Transverse colon (tissue), 4 donors: Measurements from ENCODE around the gene CARF. TPM values are rescaled to one million over a fixed set of nuclear protein-coding genes. Genes with fewer than 3 reads are reported as not detected.

Source experiments
- DNase-seq: peaks from one replicate; pipeline ENCODE4 v3.0.0-alpha.2; 2019
- H3K27ac ChIP-seq, 4 donors: fragments of 200-600 bp; sonication (generic); 2 replicates each; pipeline ENCODE4 v1.5.1; 2016 to 2018; ENCODE audit warnings: inconsistent platforms in 4 of 4
- H3K27me3 ChIP-seq: fragments of 200-600 bp; sonication (generic); 2 replicates; pipeline ENCODE4 v1.5.1; 2017; ENCODE audit warnings: inconsistent platforms
- H3K36me3 ChIP-seq, 4 donors: fragments of 200-600 bp; sonication (generic); 2 replicates each; pipeline ENCODE4 v1.5.1; 2017 to 2019; ENCODE audit warnings: inconsistent platforms in 4 of 4
- H3K4me1 ChIP-seq, 4 donors: fragments of 200-600 bp; sonication (generic); 2 replicates each; pipeline ENCODE4 v1.5.1; 2017 to 2020; ENCODE audit warnings: inconsistent platforms in 4 of 4
- H3K4me3 ChIP-seq, 4 donors: fragments of 200-600 bp; sonication (generic); 1 replicate in 1 of 4; 2 replicates in 3 of 4; pipeline versions ENCODE4 v1.5.1 to v1.6.1; 2017 to 2019; ENCODE audit warnings: inconsistent platforms in 4 of 4
- H3K9me3 ChIP-seq, 2 donors: fragments of 200-600 bp; sonication (generic); 2 replicates each; pipeline ENCODE4 v1.5.1; 2017 to 2019; ENCODE audit warnings: inconsistent platforms in 2 of 2
- EP300 ChIP-seq: sonication (generic); formaldehyde crosslinking; IDR thresholded peaks from one replicate; pipeline ENCODE4 v1.6.1; 2017; ENCODE audit warnings: antibody characterized with exemption, low read depth
- POLR2A ChIP-seq: fragments of 450-650 bp; IDR thresholded peaks from one replicate; pipeline ENCODE4 v1.6.1; 2016; ENCODE audit warnings: antibody characterized with exemption, mild to moderate bottlenecking, moderate library complexity
- POLR2AphosphoS5 ChIP-seq, 3 donors: sonication (generic); formaldehyde crosslinking; IDR thresholded peaks; one replicate each; pipeline ENCODE4 v1.6.1; 2016; ENCODE audit warnings: antibody characterized with exemption in 3 of 3
- WGBS, 2 donors: methylation state at CpG; one replicate each; pipeline ENCODE4 v1.1.5; 2018; ENCODE audit warnings: low coverage in 1 of 2; 5-methylcytosine and 5-hydroxymethylcytosine counted together
- in situ Hi-C, 4 donors: fragments of 200-750 bp; cut with MboI; loops; one replicate each; pipeline versions ENCODE4 v1.15.0 to v1.15.1; 2017; ENCODE audit warnings: low sequenced_read_pairs in 3 of 4, low pct_ligation_motif_present in 1 of 4, low pct_unique_long_range_greater_than_20kb in 1 of 4
- intact Hi-C: fragments of 100-400 bp; cut with DNase I; formaldehyde crosslinking; loops from one replicate; pipeline ENCODE4 v1.15.1; 2023; ENCODE audit warnings: low total_unique reads
- total RNA-seq, 4 donors: library from RNA; depleted of rRNA; stranded (reverse); fragments of >200 nt; gene quantifications; one replicate each; pipeline ENCODE4 v1.1.0, GENCODE V29; 2016
- TF ChIP-seq, protein P1 (sequence below), 5 experiments: fragments of 200-600 bp in 3 of 5; fragments of 450-650 bp in 2 of 5; sonication (generic) in 3 of 5; IDR thresholded peaks; 1 replicate in 2 of 5; 2 replicates in 3 of 5; pipeline ENCODE4 v1.5.1; 2016 to 2017; ENCODE audit warnings: antibody characterized with exemption in 5 of 5, inconsistent platforms in 3 of 5, mild to moderate bottlenecking in 2 of 5, moderate library complexity in 1 of 5

CARF gene
- 10 to 100 TPM; 11.0 to 98.4 (median 54.8) TPM for total RNA-seq

DNA sequence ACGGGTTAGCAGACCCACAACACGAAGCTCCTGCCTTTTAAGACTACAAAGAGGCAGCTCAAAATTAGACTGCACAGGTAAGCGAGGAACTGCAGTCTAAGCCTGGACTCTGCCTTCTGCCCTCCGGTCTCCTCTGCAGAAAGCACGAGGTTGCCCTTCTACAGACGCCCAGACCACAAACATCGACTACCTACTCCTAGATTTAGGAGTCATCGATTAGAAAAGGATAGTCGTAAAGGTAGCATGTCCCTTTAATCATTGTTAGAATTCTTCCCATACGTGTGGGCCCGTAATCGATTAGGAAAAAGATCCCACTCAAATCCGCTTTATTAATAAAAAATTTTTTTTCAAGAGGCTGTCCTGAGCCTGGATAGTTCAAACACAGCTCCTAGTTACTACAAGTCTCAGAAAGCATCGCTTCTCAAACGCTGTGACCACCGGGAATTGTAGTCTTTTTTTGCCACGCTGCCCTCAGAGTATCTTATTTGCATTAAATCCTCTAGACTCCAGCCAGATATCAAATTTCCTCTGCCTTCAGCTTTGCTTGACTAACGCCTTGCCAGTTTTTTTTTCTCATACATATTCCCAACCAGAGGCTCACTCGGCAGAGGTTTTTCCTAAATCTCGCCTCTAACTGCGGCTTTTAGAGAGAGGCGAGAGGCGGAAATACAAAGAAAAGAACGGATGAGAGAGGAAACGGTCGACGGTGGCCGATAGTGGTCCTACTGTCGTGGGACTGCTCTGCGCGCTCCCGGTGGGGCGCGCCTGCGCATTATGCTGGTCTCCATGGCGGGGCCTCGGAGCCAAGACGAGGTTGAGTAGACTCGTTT lies at the start of gene CARF, which contains the start of gene WDR12:
TSS of gene CARF (plus strand) at position 764 of the 830 bp plus-strand sequence. CDS start 29,628 bp downstream, outside the sequence.
TSS of gene WDR12 (minus strand) at position 162 of the 830 bp plus-strand sequence. CDS start 197 bp downstream, outside the sequence.
- in situ Hi-C loops, result no loop called here
- intact Hi-C loops, result no loop called here

DNA sequence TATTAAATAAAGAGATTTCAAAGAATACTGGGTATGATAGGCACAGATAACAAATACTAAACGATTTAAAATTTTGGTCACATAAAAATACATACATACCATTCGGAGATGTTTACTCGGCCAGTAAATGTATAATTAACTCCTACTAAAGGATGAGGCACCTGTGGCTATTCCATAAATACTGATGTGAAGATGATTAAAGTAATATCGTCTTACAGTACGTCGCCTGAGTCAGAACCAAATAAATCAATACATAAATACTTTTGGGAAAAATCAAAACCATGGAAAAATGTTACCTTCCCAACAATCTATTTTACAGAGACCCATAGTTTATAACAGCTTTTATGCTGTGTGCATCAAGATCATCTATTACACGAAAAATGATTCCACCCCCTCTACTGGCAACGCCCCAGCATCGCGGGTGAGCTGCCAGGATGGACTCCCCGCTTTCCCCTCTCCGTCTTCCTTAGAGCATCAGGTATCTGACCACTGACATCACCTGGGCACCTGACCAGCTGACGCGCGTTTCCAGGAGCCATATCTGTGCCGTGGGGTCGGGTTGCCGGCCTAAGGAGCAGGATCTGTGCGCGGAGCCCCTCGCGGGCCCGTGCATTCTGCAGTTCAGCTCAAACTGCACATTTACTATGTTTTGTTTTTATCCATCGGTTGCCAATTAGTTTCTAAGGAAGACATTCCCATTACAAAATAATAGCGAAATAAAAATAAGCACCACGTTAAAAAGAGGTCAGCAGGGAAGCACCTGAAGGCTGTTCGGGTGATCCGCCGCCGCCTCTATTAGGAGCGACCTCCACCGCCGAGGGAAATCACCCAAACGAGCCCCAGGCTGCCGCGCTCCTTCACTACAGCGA lies 41.4 kb upstream of the CARF start:
- H3K4me3 ChIP-seq, result peak overlapping the region; percentile 52 to 85 (median 74)
- no peaks in the 10 kb centered on the region for H3K9me3 ChIP-seq
- H3K4me1 ChIP-seq, result peaks cover 0 to 13% (median 6%) of the 10 kb centered on the region in 4 donors
- H3K36me3 ChIP-seq, result no peaks in the 10 kb centered on the region
- 2 to 9% methylated on average over 11 to 37 of the region's 37 CpGs for WGBS, 2 donors
- peak; percentile 57 for DNase-seq
- no peak for TF ChIP-seq POLR2A
- TF ChIP-seq, protein P1, sequence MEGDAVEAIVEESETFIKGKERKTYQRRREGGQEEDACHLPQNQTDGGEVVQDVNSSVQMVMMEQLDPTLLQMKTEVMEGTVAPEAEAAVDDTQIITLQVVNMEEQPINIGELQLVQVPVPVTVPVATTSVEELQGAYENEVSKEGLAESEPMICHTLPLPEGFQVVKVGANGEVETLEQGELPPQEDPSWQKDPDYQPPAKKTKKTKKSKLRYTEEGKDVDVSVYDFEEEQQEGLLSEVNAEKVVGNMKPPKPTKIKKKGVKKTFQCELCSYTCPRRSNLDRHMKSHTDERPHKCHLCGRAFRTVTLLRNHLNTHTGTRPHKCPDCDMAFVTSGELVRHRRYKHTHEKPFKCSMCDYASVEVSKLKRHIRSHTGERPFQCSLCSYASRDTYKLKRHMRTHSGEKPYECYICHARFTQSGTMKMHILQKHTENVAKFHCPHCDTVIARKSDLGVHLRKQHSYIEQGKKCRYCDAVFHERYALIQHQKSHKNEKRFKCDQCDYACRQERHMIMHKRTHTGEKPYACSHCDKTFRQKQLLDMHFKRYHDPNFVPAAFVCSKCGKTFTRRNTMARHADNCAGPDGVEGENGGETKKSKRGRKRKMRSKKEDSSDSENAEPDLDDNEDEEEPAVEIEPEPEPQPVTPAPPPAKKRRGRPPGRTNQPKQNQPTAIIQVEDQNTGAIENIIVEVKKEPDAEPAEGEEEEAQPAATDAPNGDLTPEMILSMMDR (IDR thresholded peaks at IDR 0.05), result peak; percentile 30 to 36 (median 34)
- no peaks in the 10 kb centered on the region for H3K27me3 ChIP-seq
- intact Hi-C loops, result no loop called here
- in situ Hi-C loops, result loop anchor here in 2 of 4 donors (25.0 kb wide), 1 partner anchor 283 kb away; no protein-coding TSS in a partner anchor
- peak overlapping the region; percentile 75 to 82 (median 80) for H3K27ac ChIP-seq

More for the DNA sequence above, at the start of gene CARF, which contains the start of gene WDR12:
- no peaks in the 10 kb centered on the region for H3K36me3 ChIP-seq
- H3K27ac ChIP-seq, result peak within 1 kb of the TSS; percentile 85 to 98 (median 93)
- H3K4me1 ChIP-seq, result peaks cover 11 to 25% (median 18%) of the 10 kb centered on the region in 4 donors
- TF ChIP-seq POLR2A, result peak; percentile 72
- TF ChIP-seq, protein P1 (IDR thresholded peaks at IDR 0.05), result peak in 1 of 5 experiments; percentile 5
- TF ChIP-seq POLR2AphosphoS5 (IDR thresholded peaks at IDR 0.05), result peak in 2 of 3 donors; percentile 75 to 86
- no peak for TF ChIP-seq EP300
- 0 to 1% methylated on average over 12 to 38 of the region's 39 CpGs for WGBS, 2 donors
- H3K9me3 ChIP-seq, result no peaks in the 10 kb centered on the region
- H3K4me3 ChIP-seq, result peak within 1 kb of the TSS; percentile 50 to 97 (median 76)
- DNase-seq, result peak; percentile 95
- H3K27me3 ChIP-seq, result no peaks in the 10 kb centered on the region

DNA sequence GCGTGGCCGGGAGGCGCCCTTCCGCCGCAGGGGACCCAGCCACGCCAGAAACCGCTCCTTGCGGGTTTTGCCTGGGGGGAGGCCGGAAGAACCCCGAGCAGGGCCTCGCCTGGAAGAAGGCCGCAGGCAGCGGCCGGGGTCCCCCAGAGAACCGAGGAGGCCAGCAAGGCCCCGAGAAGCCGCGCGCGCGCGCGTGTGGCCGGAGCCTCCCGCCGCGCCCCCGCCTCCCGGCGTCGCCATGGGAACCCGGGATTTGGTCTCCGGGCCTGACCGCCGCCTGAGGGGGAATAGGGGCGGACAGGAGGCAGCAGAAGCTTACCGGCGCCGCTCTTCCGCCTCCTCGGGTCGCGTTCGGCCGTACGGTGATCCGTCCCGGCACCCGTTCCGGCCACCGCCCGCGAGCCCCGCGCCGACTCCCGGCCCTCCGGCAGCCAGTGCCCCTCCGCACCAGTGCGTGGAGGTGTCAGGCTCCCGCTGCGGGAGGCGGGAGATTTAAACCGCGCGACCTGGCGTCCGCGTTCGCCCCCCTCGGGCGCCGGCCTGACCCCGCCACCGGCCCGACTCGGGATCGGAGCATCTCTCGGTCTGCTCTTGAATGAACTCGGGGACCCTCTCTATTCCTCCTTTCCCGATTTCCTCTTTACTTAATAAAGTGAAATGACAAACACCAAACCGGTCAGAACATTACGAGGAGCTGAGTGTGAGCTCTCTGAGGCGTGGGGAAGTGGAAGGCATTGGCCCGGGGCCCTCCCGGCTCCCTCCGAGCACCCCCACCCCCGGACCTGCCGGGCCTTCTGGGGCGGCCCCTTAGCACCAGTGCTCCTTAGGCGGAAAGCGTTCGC lies 40.6 kb upstream of the CARF start, which contains the start of gene ICA1L:
TSS of gene ICA1L (minus strand) at position 467 of the 842 bp plus-strand sequence. CDS start 42,757 bp downstream, outside the sequence.
- H3K27ac ChIP-seq, result peak within 1 kb of the TSS; percentile 75 to 82 (median 80)
- H3K4me1 ChIP-seq, result peaks cover 0 to 13% (median 6%) of the 10 kb centered on the region in 4 donors
- 1% methylated on average over 78 of the region's 93 CpGs; no CpG with 5 or more reads in 1 of the 2 donors for WGBS, 2 donors
- peak within 1 kb of the TSS; percentile 52 to 85 (median 74) for H3K4me3 ChIP-seq
- H3K9me3 ChIP-seq, result no peaks in the 10 kb centered on the region
- peak; percentile 56 for DNase-seq
- H3K36me3 ChIP-seq, result no peaks in the 10 kb centered on the region
- intact Hi-C loops (no loop called here), in situ Hi-C loops (loop anchor here in 2 of 4 donors (25.0 kb wide), 1 partner anchor 284 kb away; no protein-coding TSS in a partner anchor)
- TF ChIP-seq EP300, result no peak
- TF ChIP-seq POLR2AphosphoS5 (IDR thresholded peaks at IDR 0.05), result no peak
- TF ChIP-seq, protein P1 (IDR thresholded peaks at IDR 0.05), result no peak
- TF ChIP-seq POLR2A, result no peak
- no peaks in the 10 kb centered on the region for H3K27me3 ChIP-seq
